HG03575 (cell line): ENCODE results near the gene ANKS1B.
A peak's percentile ranks its signal among the peaks of the same experiment; 100 is the strongest.

Source experiments
- ATAC-seq: cut with Tn5 transposase; IDR thresholded peaks from one replicate; pipeline ENCODE4 v1.9.1; 2021; ENCODE audit not compliant: unreplicated experiment, insufficient number of reproducible peaks, low FRiP score; ENCODE audit errors: extremely low read depth

ANKS1B gene

GRCh38 chr12:99975321-99975720, 9.4 kb downstream of the ANKS1B start:
- ATAC-seq = no peak

GRCh38 chr12:99974146-99974545, 10.6 kb downstream of the ANKS1B start:
- no peak for ATAC-seq

DNA sequence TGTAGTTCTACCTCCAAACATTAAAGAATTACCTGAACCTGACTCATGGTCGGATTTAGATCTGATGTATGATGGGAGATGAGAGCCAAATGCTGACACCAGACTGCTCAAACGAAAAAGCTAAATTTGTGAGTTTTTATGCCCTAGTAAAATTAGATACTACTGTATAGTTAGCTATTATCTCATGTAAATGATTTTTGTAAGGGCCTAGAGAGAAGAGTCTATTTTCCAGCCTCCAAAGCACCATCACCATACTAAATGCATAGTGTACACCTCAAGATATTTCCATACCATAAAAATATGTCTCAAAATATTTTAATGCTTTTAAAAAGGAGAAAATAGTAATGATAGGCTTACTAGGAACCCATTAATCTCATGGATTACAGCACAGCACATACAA, 18.3 kb downstream of the ANKS1B start:
- ATAC-seq = no peak

DNA sequence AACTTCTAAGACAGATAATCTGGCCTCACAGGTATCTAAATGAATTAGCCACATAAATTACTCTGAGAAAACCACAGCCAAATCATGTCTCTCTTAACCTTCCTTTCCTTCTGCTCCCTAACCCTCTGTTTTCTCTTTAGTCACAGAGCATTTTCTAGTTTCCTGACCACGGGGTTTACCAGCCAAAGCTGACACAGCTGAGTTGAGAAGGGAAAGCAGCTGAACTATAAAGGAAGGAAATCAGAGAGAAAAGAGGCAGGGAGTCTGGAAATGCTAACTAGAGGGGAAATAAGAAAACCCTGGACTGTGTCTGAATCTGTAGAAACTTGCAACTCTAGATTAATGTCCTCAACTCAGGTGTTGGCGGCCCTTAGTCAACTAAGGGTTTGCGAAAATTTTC, 24.4 kb downstream of the ANKS1B start:
- no peak for ATAC-seq

DNA sequence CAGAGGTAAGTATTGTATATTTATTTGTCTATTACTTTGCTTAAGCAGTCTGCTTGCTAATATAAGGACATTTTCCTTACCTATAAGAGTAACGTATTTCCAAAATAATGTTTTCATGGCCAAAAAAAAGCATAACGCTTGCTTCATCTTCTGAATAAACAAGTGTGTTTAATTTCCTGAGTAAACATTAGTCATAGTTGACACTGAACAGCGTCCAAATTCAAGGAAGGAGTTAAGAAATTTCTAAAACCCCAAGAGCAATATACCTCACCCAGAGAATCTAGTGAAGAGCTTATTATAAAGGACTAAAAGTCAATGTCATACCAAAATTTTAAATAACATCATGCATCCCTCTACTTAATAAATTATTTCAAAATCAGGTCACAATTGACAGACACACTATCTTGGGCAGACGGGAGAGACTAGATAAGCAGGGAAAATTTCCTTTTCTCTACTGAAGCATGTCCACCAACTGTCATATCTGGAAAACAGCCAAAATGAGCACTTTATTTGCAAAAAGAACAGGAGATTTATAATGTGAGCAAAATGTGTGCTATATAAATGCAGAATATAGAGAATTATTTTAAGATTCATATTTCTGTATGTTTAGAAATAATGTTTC, 25.1 kb downstream of the ANKS1B start:
- ATAC-seq = no peak

DNA sequence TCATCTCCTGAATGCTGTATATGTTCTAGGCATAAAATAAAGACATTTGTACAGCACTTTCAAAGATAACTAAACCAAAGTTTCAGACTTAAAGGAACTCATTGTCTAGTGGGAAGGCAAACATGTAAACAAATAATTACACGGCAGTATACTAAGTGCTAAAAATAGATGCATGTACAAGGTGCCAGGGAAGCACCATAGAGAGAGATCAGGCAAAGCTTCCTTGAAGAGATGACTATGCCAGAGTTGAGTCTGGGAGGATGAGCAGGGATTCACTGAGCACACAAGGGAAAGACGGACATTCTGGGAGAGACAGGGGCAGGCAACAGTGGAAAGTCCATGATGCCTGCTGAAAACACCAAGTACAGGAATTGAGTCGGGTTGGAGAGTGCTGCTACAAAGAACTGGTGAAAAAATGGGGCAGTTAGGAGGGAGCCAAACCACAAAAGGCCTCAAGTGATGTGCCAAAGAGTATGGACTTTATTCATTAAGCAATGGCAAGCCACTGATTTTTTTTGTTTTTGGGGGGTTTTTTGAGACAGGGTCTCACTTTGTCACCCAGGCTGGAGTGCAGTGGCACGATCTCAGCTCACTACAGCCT, 26.8 kb downstream of the ANKS1B start:
- ATAC-seq = no peak

DNA sequence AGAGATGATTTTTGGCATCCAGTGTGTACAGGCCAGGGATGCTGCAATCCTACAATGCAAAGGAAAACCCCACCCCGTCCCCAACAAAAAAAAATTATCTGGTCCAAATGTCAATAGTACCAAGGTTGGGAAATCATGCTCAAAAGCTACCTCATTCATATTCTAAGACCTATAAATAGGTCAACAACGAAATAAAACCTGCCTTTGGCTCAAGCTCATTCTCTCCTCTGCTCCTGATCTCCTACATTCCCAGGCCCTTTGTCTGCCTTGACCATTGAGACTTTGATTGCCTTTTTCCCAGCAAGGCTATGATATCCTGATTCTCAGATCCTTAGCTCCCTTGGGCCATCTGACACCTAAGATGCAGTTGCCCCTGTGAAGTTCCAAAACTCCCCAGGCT, 30.0 kb downstream of the ANKS1B start:
- ATAC-seq = no peak

DNA sequence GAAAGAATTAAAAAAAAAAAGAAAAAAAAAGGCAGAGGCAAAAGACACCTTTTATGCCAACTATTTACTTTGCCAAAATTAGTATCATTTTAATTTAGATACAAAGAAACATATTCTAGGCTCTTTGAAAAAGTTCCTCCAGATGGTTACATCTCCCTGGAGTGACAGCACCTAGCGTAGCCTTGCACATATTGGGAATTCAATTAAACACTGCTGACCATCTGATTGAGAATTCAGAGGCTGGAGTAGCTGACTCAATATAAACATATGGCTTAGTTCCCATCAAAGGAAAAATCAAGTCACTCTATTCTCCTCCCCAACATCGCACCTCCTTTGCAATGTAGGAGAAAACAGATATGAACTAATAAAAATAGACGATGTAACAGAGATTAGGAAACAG, 36.4 kb downstream of the ANKS1B start:
- ATAC-seq = no peak

GRCh38 chr12:99946131-99946530, 38.6 kb downstream of the ANKS1B start:
- ATAC-seq = no peak

- ATAC-seq = no peak
Observed at GRCh38 chr12:99935608-99936007, 49.1 kb downstream of the ANKS1B start.

GRCh38 chr12:99926511-99927169, 58.1 kb downstream of the ANKS1B start:
- no peak for ATAC-seq

GRCh38 chr12:99920353-99920960, 64.3 kb downstream of the ANKS1B start:
- ATAC-seq = no peak

DNA sequence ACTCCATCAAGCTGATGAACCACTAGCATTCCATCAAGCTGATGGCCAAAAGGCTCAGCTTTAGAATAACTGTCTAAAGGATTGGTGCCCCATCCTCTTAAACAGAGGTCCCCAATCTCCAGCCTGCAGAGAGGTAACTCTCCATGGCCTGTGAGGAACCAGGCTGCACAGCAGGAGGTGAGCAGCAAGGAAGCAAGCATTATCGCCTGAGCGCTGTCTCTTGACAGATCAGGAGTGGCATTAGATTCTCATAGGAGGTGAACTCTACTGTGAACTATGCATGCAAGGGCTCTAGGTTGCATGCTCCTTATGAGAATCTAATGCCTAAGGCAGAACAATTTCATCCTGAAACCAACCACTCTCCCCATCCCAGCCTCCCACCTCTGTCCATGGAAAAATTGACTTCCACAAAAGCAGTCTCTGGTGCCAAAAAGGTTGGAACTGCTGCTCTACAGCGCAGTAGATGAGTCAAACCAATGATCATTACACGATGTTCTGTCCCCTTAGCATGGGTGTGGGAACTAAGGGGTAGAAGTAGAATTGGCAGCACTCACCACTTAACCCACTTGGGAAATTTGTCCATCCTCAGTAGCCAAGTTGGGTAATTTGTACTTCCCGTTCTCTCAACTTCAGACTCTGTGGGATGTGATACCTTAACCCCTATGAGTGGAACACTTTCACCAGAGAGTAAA, 66.9 kb downstream of the ANKS1B start:
- ATAC-seq = no peak

DNA sequence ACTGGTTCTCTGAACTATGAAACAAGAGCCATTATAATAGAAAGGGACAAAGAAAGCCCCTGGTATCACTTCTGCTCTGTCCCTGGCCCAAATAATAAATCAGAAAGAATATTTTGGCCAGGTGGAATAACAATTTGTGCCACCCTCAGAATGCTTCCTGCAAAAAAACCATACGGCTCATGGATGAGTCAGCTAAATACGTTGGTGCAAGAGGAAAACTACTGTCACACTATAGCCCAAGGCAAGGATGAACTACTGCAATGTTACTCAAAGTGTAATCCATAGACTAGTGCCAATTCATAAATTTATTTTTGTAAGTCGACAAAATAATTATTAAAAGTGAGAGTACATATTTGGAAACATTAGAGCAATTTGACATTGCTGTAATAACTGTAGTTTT, 68.2 kb downstream of the ANKS1B start:
- ATAC-seq = no peak

GRCh38 chr12:99915251-99916082, 69.3 kb downstream of the ANKS1B start:
- no peak for ATAC-seq

DNA sequence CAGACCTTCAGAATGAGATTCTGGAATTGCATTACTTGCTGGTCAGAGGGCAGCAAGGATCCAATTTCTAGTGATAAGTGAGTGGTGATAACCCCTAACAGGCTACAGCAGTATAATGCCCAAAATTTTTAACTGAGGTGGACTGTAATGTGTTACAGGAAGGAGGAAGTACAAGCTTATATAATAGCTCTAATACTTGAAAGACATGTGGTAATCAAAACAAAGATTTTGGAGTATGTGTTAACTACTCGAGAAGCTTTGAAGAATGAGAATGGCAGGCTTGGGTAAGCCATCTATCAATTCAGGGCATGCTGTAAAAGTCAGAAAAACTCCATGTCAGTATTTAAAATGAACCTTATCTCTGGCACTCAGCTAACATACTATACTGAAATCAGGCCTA, 70.5 kb downstream of the ANKS1B start:
- ATAC-seq = no peak

DNA sequence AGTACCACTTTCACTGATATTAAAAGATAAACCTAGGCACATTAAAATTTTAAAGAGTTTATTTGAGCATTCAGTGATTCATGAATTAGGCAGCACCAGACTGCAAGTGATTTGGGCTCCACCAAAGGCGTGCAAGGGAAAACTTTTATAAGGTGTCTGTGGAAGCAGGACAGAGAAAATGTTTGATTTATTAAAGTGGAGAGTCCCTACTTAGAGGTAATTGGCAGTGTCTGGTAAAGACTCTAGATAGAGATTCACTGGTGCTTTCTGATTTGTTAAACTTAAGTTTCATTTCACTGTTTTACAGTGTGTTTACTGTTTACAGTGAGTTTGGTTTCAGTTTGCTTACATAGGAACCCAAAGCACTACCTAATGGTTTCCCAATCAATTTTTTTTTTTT, 72.8 kb downstream of the ANKS1B start:
- ATAC-seq = peak; percentile 72

DNA sequence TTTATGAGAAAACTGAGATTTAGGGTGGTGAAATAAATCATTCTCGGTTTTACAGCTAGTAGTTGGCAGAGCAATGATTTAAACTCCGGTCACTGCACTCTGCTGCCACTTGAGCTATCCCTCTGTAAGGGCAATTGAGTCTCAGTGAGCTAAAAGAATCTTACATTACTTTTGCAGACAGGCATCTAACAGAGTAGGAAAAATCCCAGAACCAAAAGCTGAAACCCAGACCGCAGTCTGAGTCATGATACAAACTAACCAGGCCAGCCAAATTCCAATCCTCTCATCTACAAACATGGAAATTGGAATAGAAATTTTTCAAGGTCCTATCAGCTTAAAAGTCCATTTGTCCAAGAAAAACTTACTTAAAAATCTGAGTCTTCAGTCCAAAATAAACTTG, 73.7 kb downstream of the ANKS1B start:
- no peak for ATAC-seq

DNA sequence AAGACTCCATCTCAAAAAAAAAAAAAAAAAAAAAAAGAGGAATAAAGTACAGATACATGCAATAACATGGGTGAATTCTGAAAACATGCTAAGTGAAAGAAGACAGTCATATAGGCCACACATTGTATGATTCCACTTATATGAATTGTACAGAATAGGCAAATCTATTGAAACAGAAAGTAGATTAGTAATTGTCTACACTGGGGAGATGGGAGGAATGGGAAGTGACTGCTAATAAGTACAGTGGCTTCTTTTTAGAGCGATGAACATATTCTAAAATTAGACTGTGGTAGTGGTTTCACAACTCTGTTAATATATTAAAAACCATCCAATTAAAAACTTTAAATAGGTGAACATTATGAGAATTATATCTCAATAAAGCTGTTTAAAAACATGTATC, 74.4 kb downstream of the ANKS1B start:
- ATAC-seq = no peak
